DOHH2 (cell line): ENCODE data around the gene UGT1A3.

Experiments used
- H3F3A ChIP-seq: fragments of 200-600 bp; sonication (generic), shearing (Covaris generic); 2 replicates; pipeline ENCODE4 v1.6.0; 2016; ENCODE audit warnings: antibody characterized with exemption, mild to moderate bottlenecking; ENCODE audit not compliant: control insufficient read depth, insufficient read depth
- H3K27ac ChIP-seq: fragments of 200-600 bp; sonication (generic); 2 replicates; pipeline ENCODE4 v1.5.1; 2014; ENCODE audit warnings: low read depth, mild to moderate bottlenecking, low read length, moderate library complexity
- H3K27me3 ChIP-seq: fragments of 200-600 bp; sonication (generic); 2 replicates; pipeline ENCODE4 v1.6.1; 2014; ENCODE audit warnings: mild to moderate bottlenecking, low read length, mixed read lengths; ENCODE audit not compliant: control insufficient read depth
- H3K36me3 ChIP-seq: fragments of 200-600 bp; sonication (generic); 2 replicates; pipeline ENCODE4 v1.6.1; 2014; ENCODE audit warnings: mild to moderate bottlenecking, low read length, moderate library complexity, mixed read lengths; ENCODE audit not compliant: control insufficient read depth
- H3K4me1 ChIP-seq: fragments of 200-600 bp; sonication (generic); 2 replicates; pipeline ENCODE4 v1.6.1; 2014; ENCODE audit warnings: mild to moderate bottlenecking, low read length, mixed read lengths; ENCODE audit not compliant: control insufficient read depth
- H3K4me2 ChIP-seq: fragments of 200-600 bp; sonication (generic); 2 replicates; pipeline ENCODE4 v1.6.0; 2014; ENCODE audit warnings: mild to moderate bottlenecking, low read length, moderate library complexity
- H3K4me3 ChIP-seq: fragments of 200-600 bp; sonication (generic); 2 replicates; pipeline ENCODE4 v1.5.1; 2014; ENCODE audit warnings: mild to moderate bottlenecking, low read length, mixed read lengths
- H3K79me2 ChIP-seq: fragments of 200-600 bp; sonication (generic); 2 replicates; pipeline ENCODE4 v1.6.1; 2014; ENCODE audit warnings: mild to moderate bottlenecking, low read length, mixed read lengths; ENCODE audit not compliant: control insufficient read depth
- H3K9me2 ChIP-seq: fragments of 200-600 bp; sonication (generic); replicated peaks from 2 replicates; pipeline ENCODE4 v1.6.1; 2014; ENCODE audit warnings: mild to moderate bottlenecking, low read length, mixed read lengths; ENCODE audit not compliant: control insufficient read depth
- H3K9me3 ChIP-seq: fragments of 200-600 bp; sonication (generic); 2 replicates; pipeline ENCODE4 v1.6.1; 2014; ENCODE audit warnings: antibody characterized with exemption, low read length, mixed read lengths; ENCODE audit not compliant: control insufficient read depth, insufficient read depth
- H4K20me1 ChIP-seq: fragments of 200-600 bp; sonication (generic); 2 replicates; pipeline ENCODE4 v1.6.0; 2014; ENCODE audit warnings: low read depth, mild to moderate bottlenecking, antibody characterized with exemption, low read length, moderate library complexity; ENCODE audit not compliant: control insufficient read depth, insufficient read depth
- CTCF ChIP-seq: fragments of 200-600 bp; sonication (generic); IDR thresholded peaks from one replicate; pipeline ENCODE4 v1.5.1; 2014; ENCODE audit warnings: antibody characterized with exemption, mild to moderate bottlenecking, low read depth, low read length; ENCODE audit not compliant: poor library complexity, severe bottlenecking
- EZH2phosphoT487 ChIP-seq: fragments of 200-600 bp; sonication (generic); IDR thresholded peaks from 2 replicates; pipeline ENCODE4 v1.6.1; 2017; ENCODE audit warnings: borderline replicate concordance, mild to moderate bottlenecking, antibody characterized with exemption, low read length, moderate library complexity, mixed read lengths

The UGT1A3 gene

GRCh38 chr2:233803292-233803911 lies 74.6 kb downstream of the UGT1A3 start:
- Histone ChIP-seq H3K36me3 (no peaks in the 10 kb centered on the region), H3K27me3 (peaks cover 6% of the 10 kb centered on the region; the same call in 1 of the 2 replicates), H3F3A (no peaks in the 10 kb centered on the region), H3K4me2 (no peak overlapping the region), H4K20me1 (no peaks in the 10 kb centered on the region), H3K27ac (no peak overlapping the region), H3K9me3 (no peaks in the 10 kb centered on the region), H3K4me1 (peaks cover 9% of the 10 kb centered on the region), H3K79me2 (no peaks in the 10 kb centered on the region), H3K4me3 (no peak overlapping the region), H3K9me2 (no peaks in the 10 kb centered on the region)
- TF ChIP-seq EZH2phosphoT487 (no peak), CTCF (no peak)

GRCh38 chr2:233803994-233804393 lies 75.2 kb downstream of the UGT1A3 start:
- H3K27ac ChIP-seq: no peak overlapping the region
- peaks cover 9% of the 10 kb centered on the region; the same call in 1 of the 2 replicates for H3K27me3 ChIP-seq
- no peak overlapping the region for H3K4me2 ChIP-seq
- no peaks in the 10 kb centered on the region for H3K36me3 ChIP-seq
- H3K4me1 ChIP-seq: peaks cover 9% of the 10 kb centered on the region
- no peaks in the 10 kb centered on the region for H3K79me2 ChIP-seq
- H3K4me3 ChIP-seq: no peak overlapping the region
- TF ChIP-seq EZH2phosphoT487: no peak
- TF ChIP-seq CTCF: no peak
- no peaks in the 10 kb centered on the region for H4K20me1 ChIP-seq
- H3K9me2 ChIP-seq: no peaks in the 10 kb centered on the region
- H3F3A ChIP-seq: no peaks in the 10 kb centered on the region
- H3K9me3 ChIP-seq: no peaks in the 10 kb centered on the region

GRCh38 chr2:233807215-233807865 lies 78.5 kb downstream of the UGT1A3 start:
- Histone ChIP-seq H3K4me2 (no peak overlapping the region), H3K27ac (no peak overlapping the region), H3F3A (no peaks in the 10 kb centered on the region), H3K4me3 (no peak overlapping the region), H3K27me3 (peaks cover 10% of the 10 kb centered on the region), H4K20me1 (no peaks in the 10 kb centered on the region), H3K9me3 (no peaks in the 10 kb centered on the region), H3K79me2 (no peaks in the 10 kb centered on the region), H3K9me2 (no peaks in the 10 kb centered on the region), H3K4me1 (no peaks in the 10 kb centered on the region), H3K36me3 (no peaks in the 10 kb centered on the region)
- no peak for TF ChIP-seq EZH2phosphoT487
- no peak for TF ChIP-seq CTCF
